GM21786 (cell line): ENCODE results near the gene MED26.
"Not testable (repeated sequence)": the region's sequence is repeated elsewhere in the genome, so short reads cannot be mapped to it uniquely, and the experiment has no call there.

ENCODE experiments used
- ATAC-seq: cut with Tn5 transposase; IDR thresholded peaks from one replicate; pipeline ENCODE4 v1.9.1; 2021; ENCODE audit not compliant: unreplicated experiment

The MED26 gene

GRCh38 chr19:16628183-16628983, at the start of gene MED26:
Gene MED26, minus strand, starts transcription at chr19:16628204. Its CDS starts 261 bp downstream, at chr19:16627943.
- ATAC-seq = peak; percentile 71

GRCh38 chr19:16677055-16677454, 49.1 kb upstream of the MED26 start:
- no peak for ATAC-seq

- no peak for ATAC-seq
Measured at GRCh38 chr19:16676101-16676798, 48.2 kb upstream of the MED26 start.

GRCh38 chr19:16673839-16674238, 45.8 kb upstream of the MED26 start:
- ATAC-seq = not testable (repeated sequence)

GRCh38 chr19:16673231-16673630, 45.2 kb upstream of the MED26 start:
- no peak for ATAC-seq

GRCh38 chr19:16671652-16672274, 43.8 kb upstream of the MED26 start:
- ATAC-seq = no peak

GRCh38 chr19:16670291-16670690, 42.3 kb upstream of the MED26 start:
- no peak for ATAC-seq

- not testable (repeated sequence) for ATAC-seq
Measured at GRCh38 chr19:16668702-16669101, 40.7 kb upstream of the MED26 start.

- ATAC-seq = no peak
Measured at GRCh38 chr19:16668176-16668575, 40.2 kb upstream of the MED26 start.

GRCh38 chr19:16661480-16662034, 33.6 kb upstream of the MED26 start:
- no peak for ATAC-seq

GRCh38 chr19:16660763-16661479, 32.9 kb upstream of the MED26 start, which contains the start of gene TMEM38A:
Gene TMEM38A, plus strand, starts transcription at chr19:16661139. Its CDS starts 79 bp downstream, at chr19:16661218.
- ATAC-seq = no peak

- peak; percentile 90 for ATAC-seq
Measured at GRCh38 chr19:16659832-16660708, 32.1 kb upstream of the MED26 start, which contains the start of gene SMIM7. Gene SMIM7, minus strand, starts transcription at chr19:16660144. Its CDS starts 34 bp downstream, at chr19:16660110.

- no peak for ATAC-seq
Measured at GRCh38 chr19:16659464-16659831, 31.4 kb upstream of the MED26 start.

- ATAC-seq = no peak
Measured at GRCh38 chr19:16657384-16657783, 29.4 kb upstream of the MED26 start.

- no peak for ATAC-seq
Measured at GRCh38 chr19:16655727-16656126, 27.7 kb upstream of the MED26 start.

- ATAC-seq = no peak
Measured at GRCh38 chr19:16654627-16655026, 26.6 kb upstream of the MED26 start.

GRCh38 chr19:16654140-16654539, 26.1 kb upstream of the MED26 start:
- no peak for ATAC-seq

- ATAC-seq = no peak
Measured at GRCh38 chr19:16652854-16653253, 24.9 kb upstream of the MED26 start.

GRCh38 chr19:16651421-16652188, 23.6 kb upstream of the MED26 start:
- ATAC-seq = not testable (repeated sequence)
